Neural progenitor cell (in vitro differentiated cells): ENCODE data around the gene C1QTNF7. TPM values are rescaled to one million over a fixed set of nuclear protein-coding genes. Genes with fewer than 3 reads are reported as not detected.

Experiments
- DNase-seq: peaks from one replicate; pipeline ENCODE4 v3.0.0-alpha.2; 2016; ENCODE audit warnings: low spot score
- H2AFZ ChIP-seq: fragments of 200-600 bp; sonication (generic); replicated peaks from 2 replicates; pipeline ENCODE4 v1.6.1; 2016; ENCODE audit warnings: antibody characterized with exemption
- H3F3A ChIP-seq: fragments of 200-600 bp; sonication (generic); 2 replicates; pipeline ENCODE4 v1.6.1; 2016; ENCODE audit warnings: antibody characterized with exemption, low read depth
- H3K27ac ChIP-seq: fragments of 200-600 bp; sonication (generic); 2 replicates; pipeline ENCODE4 v1.5.1; 2016; ENCODE audit warnings: mild to moderate bottlenecking
- H3K27me3 ChIP-seq: fragments of 200-600 bp; sonication (generic); 2 replicates; pipeline ENCODE4 v1.6.1; 2016; ENCODE audit warnings: mild to moderate bottlenecking, moderate library complexity
- H3K36me3 ChIP-seq: fragments of 200-600 bp; sonication (generic); 2 replicates; pipeline ENCODE4 v1.5.1; 2016
- H3K4me1 ChIP-seq: fragments of 200-600 bp; sonication (generic); 2 replicates; pipeline ENCODE4 v1.6.1; 2016; ENCODE audit warnings: mixed run types
- H3K4me2 ChIP-seq: fragments of 200-600 bp; sonication (generic); 2 replicates; pipeline ENCODE4 v1.6.1; 2016
- H3K4me3 ChIP-seq: fragments of 200-600 bp; sonication (generic); 2 replicates; pipeline ENCODE4 v1.5.1; 2016
- H3K79me2 ChIP-seq: fragments of 200-600 bp; sonication (generic); 2 replicates; pipeline ENCODE4 v1.6.1; 2016; ENCODE audit warnings: low read depth
- H3K9ac ChIP-seq: fragments of 200-600 bp; sonication (generic); 2 replicates; pipeline ENCODE4 v1.6.1; 2016
- H3K9me3 ChIP-seq: fragments of 200-600 bp; sonication (generic); 2 replicates; pipeline ENCODE4 v1.5.1; 2016; ENCODE audit warnings: low read depth
- H4K20me1 ChIP-seq: fragments of 200-600 bp; sonication (generic); 2 replicates; pipeline ENCODE4 v1.6.1; 2016; ENCODE audit warnings: low read depth
- H3K27ac Mint-ChIP-seq: 3 replicates; pipeline ENCODE4 v1.8.0; 2021; ENCODE audit warnings: mixed read lengths
- H3K27me3 Mint-ChIP-seq: 2 replicates; pipeline ENCODE4 v1.8.0; 2022; ENCODE audit warnings: low read depth, mild to moderate bottlenecking, inconsistent platforms, moderate library complexity, mixed read lengths; ENCODE audit not compliant: insufficient read depth
- H3K36me3 Mint-ChIP-seq: 3 replicates; pipeline ENCODE4 v1.8.0; 2021; ENCODE audit warnings: mixed read lengths
- H3K4me1 Mint-ChIP-seq: 3 replicates; pipeline ENCODE4 v1.8.0; 2021; ENCODE audit warnings: mixed read lengths
- H3K4me3 Mint-ChIP-seq: 3 replicates; pipeline ENCODE4 v1.8.0; 2021; ENCODE audit warnings: mild to moderate bottlenecking, moderate library complexity, mixed read lengths
- H3K9me3 Mint-ChIP-seq: 3 replicates; pipeline ENCODE4 v1.8.0; 2020; ENCODE audit warnings: mixed read lengths
- CTCF ChIP-seq: fragments of 200-600 bp; sonication (generic); IDR thresholded peaks from 2 replicates; pipeline ENCODE4 v1.5.1; 2017; ENCODE audit warnings: antibody characterized with exemption, mild to moderate bottlenecking
- EZH2 ChIP-seq: fragments of 200-600 bp; sonication (generic); IDR thresholded peaks from 2 replicates; pipeline ENCODE4 v1.6.1; 2017; ENCODE audit warnings: antibody characterized with exemption, mild to moderate bottlenecking, moderate library complexity
- EZH2phosphoT487 ChIP-seq: fragments of 200-600 bp; sonication (generic); IDR thresholded peaks from 2 replicates; pipeline ENCODE4 v1.6.1; 2017; ENCODE audit warnings: antibody characterized with exemption
- total RNA-seq: library from RNA; depleted of rRNA; stranded (reverse); fragments of >200 nt; gene quantifications from 2 replicates; pipeline ENCODE4 v1.2.3, GENCODE V29; 2015; ENCODE audit warnings: low replicate concordance

Gene C1QTNF7
- total RNA-seq, 1 donor from 2014 or later, result not detected

GRCh38 chr4:15416357-15417232 is 11.2 kb upstream of the C1QTNF7 start:
- no peaks in the 10 kb centered on the region for H3K79me2 ChIP-seq
- no peak overlapping the region for H3K4me2 ChIP-seq
- no peaks in the 10 kb centered on the region for H3F3A ChIP-seq
- no peak overlapping the region for H3K4me3 ChIP-seq
- H3K27me3 Mint-ChIP-seq, result no peaks in the 10 kb centered on the region
- H3K27me3 ChIP-seq, result no peaks in the 10 kb centered on the region
- H3K9me3 ChIP-seq, result no peaks in the 10 kb centered on the region
- H3K27ac ChIP-seq, result no peak overlapping the region
- DNase-seq, result no peak
- H3K4me1 Mint-ChIP-seq, result peaks cover 21% of the 10 kb centered on the region
- no peaks in the 10 kb centered on the region for H3K9me3 Mint-ChIP-seq
- no peak for TF ChIP-seq CTCF
- no peak for TF ChIP-seq EZH2phosphoT487
- TF ChIP-seq EZH2, result no peak
- H3K36me3 Mint-ChIP-seq, result no peaks in the 10 kb centered on the region
- H2AFZ ChIP-seq, result no peak overlapping the region
- no peaks in the 10 kb centered on the region for H3K36me3 ChIP-seq
- H3K9ac ChIP-seq, result no peak overlapping the region
- H4K20me1 ChIP-seq, result no peaks in the 10 kb centered on the region
- H3K4me3 Mint-ChIP-seq, result no peak overlapping the region
- no peaks in the 10 kb centered on the region for H3K4me1 ChIP-seq
- no peak overlapping the region for H3K27ac Mint-ChIP-seq

GRCh38 chr4:15417233-15417660 is 10.6 kb upstream of the C1QTNF7 start:
- no peak overlapping the region for H3K27ac Mint-ChIP-seq

GRCh38 chr4:15418956-15419355 is 8.9 kb upstream of the C1QTNF7 start:
- Mint-ChIP-seq H3K27me3 (no peaks in the 10 kb centered on the region), H3K4me3 (no peak overlapping the region), H3K9me3 (no peaks in the 10 kb centered on the region), H3K27ac (no peak overlapping the region), H3K36me3 (no peaks in the 10 kb centered on the region), H3K4me1 (peaks cover 21% of the 10 kb centered on the region)
- Histone ChIP-seq H3K9ac (no peak overlapping the region), H3K4me3 (no peak overlapping the region), H3K9me3 (no peaks in the 10 kb centered on the region), H3K79me2 (no peaks in the 10 kb centered on the region), H2AFZ (no peak overlapping the region), H4K20me1 (no peaks in the 10 kb centered on the region), H3K36me3 (no peaks in the 10 kb centered on the region), H3K4me1 (no peaks in the 10 kb centered on the region), H3K27me3 (no peaks in the 10 kb centered on the region), H3F3A (no peaks in the 10 kb centered on the region), H3K27ac (no peak overlapping the region), H3K4me2 (no peak overlapping the region)
- no peak for DNase-seq
- TF ChIP-seq EZH2phosphoT487 (no peak), CTCF (no peak), EZH2 (no peak)

More at GRCh38 chr4:15417233-15417660, 10.6 kb upstream of the C1QTNF7 start:
- Mint-ChIP-seq H3K4me1 (peaks cover 21% of the 10 kb centered on the region), H3K36me3 (no peaks in the 10 kb centered on the region), H3K9me3 (no peaks in the 10 kb centered on the region), H3K4me3 (no peak overlapping the region), H3K27me3 (no peaks in the 10 kb centered on the region)
- no peak overlapping the region for H3K4me3 ChIP-seq
- no peaks in the 10 kb centered on the region for H4K20me1 ChIP-seq
- H3K4me1 ChIP-seq, result no peaks in the 10 kb centered on the region
- H3K4me2 ChIP-seq, result no peak overlapping the region
- H3K79me2 ChIP-seq, result no peaks in the 10 kb centered on the region
- H3F3A ChIP-seq, result no peaks in the 10 kb centered on the region
- no peaks in the 10 kb centered on the region for H3K36me3 ChIP-seq
- H3K27ac ChIP-seq, result no peak overlapping the region
- H2AFZ ChIP-seq, result no peak overlapping the region
- no peak for TF ChIP-seq EZH2
- no peak for TF ChIP-seq EZH2phosphoT487
- no peak for TF ChIP-seq CTCF
- DNase-seq, result no peak
- no peaks in the 10 kb centered on the region for H3K9me3 ChIP-seq
- no peaks in the 10 kb centered on the region for H3K27me3 ChIP-seq
- H3K9ac ChIP-seq, result no peak overlapping the region
